IPS-NIHi7 (cell line): ENCODE measurements around the gene SRSF3.
"Not testable (repeated sequence)": the region's sequence is repeated elsewhere in the genome, so short reads cannot be mapped to it uniquely, and the experiment has no call there.

Source experiments
- DNase-seq: peaks from one replicate; pipeline ENCODE4 v3.0.0; 2012; ENCODE audit warnings: mixed read lengths; ENCODE audit errors: extremely low spot score

SRSF3 gene

GRCh38 chr6:36594029-36594815, at the start of gene SRSF3:
TSS of gene SRSF3 (plus strand) at chr6:36594362. CDS start at chr6:36596763, 2,401 bp downstream.
- peak; percentile 96 for DNase-seq

- DNase-seq, result no peak
These were observed 48.3 kb upstream of the SRSF3 start for GRCh38 chr6:36545767-36546307.

GRCh38 chr6:36546308-36546919, 47.7 kb upstream of the SRSF3 start:
- DNase-seq, result peak; percentile 25

GRCh38 chr6:36546920-36547645, 47.1 kb upstream of the SRSF3 start, which contains the start of gene STK38:
TSS of gene STK38 (minus strand) at chr6:36547479. CDS start at chr6:36540202, 7,277 bp downstream.
- DNase-seq, result peak; percentile 99

- DNase-seq, result no peak
These were observed 46.3 kb upstream of the SRSF3 start for GRCh38 chr6:36547646-36548400.

GRCh38 chr6:36548401-36548743, 45.8 kb upstream of the SRSF3 start:
- DNase-seq, result no peak

- DNase-seq, result no peak
These were observed 43.6 kb upstream of the SRSF3 start for GRCh38 chr6:36550473-36551000.

- no peak for DNase-seq
These were observed 38.4 kb upstream of the SRSF3 start for GRCh38 chr6:36555750-36556252.

- no peak for DNase-seq
These were observed 37.9 kb upstream of the SRSF3 start for GRCh38 chr6:36556281-36556680.

GRCh38 chr6:36559011-36559793, 35.0 kb upstream of the SRSF3 start:
- no peak for DNase-seq

- no peak for DNase-seq
These were observed 33.3 kb upstream of the SRSF3 start for GRCh38 chr6:36560822-36561221.

- no peak for DNase-seq
These were observed 30.8 kb upstream of the SRSF3 start for GRCh38 chr6:36563237-36563927.

- no peak for DNase-seq
These were observed 30.3 kb upstream of the SRSF3 start for GRCh38 chr6:36563928-36564284.

- no peak for DNase-seq
These were observed 27.7 kb upstream of the SRSF3 start for GRCh38 chr6:36566418-36566905.

GRCh38 chr6:36570264-36570663, 23.9 kb upstream of the SRSF3 start:
- no peak for DNase-seq

GRCh38 chr6:36571122-36572043, 22.8 kb upstream of the SRSF3 start:
- no peak for DNase-seq

- not testable (repeated sequence) for DNase-seq
These were observed 21.5 kb upstream of the SRSF3 start for GRCh38 chr6:36572353-36573311.
